ENCODE measurements around the gene ADORA2B.

DNA sequence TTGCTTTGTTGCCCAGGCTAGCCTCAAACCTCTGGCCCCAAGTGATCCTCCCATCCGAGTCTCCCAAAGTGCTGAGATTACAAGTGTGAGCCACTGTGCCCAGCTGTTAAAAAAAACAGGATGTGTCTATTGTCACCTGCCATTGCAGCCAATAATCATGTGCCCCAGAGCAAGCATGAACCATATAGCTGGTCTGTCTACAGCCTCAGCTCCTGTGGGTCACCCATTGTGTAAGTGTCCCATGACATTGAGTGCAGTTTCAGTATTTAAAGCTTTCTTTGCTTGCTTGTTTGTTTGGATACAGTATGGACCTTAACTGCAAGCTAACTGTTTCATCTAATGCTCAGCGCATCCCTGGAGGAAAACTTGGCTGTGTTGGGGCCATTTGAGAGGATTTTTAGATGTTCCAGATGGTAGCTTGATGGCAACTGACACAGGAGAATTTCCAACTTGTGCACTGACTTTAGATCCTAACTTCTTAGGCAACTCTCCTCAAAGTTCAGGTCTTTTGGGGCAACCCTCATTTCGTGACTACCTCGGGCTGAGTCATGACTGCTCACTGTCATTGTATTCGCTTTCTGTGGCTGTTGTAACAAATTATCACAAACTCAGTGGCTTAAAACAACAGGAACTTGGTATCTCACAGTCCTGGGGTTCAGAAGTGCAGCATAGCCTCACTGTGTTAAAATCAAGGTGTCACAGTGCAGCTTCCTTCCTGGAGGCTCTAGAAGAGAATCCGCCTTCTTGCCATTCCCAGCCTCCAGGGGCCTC lies 30.3 kb upstream of the ADORA2B start:
- no peak for TF ChIP-seq EP300 (IDR thresholded peaks at IDR 0.05)
- TF ChIP-seq POLR2A (IDR thresholded peaks at IDR 0.05), result no peak
